GM18505 (cell line): ENCODE measurements around the gene MARK3.

Source experiments
- ATAC-seq: cut with Tn5 transposase; IDR thresholded peaks from one replicate; pipeline ENCODE4 v1.9.1; 2021; ENCODE audit not compliant: unreplicated experiment
- POLR2A ChIP-seq: IDR thresholded peaks from 4 replicates; pipeline ENCODE4 v1.6.1; 2011; ENCODE audit warnings: borderline replicate concordance; ENCODE audit not compliant: insufficient read depth, insufficient read length; ENCODE audit errors: extremely low read depth

The MARK3 gene

DNA sequence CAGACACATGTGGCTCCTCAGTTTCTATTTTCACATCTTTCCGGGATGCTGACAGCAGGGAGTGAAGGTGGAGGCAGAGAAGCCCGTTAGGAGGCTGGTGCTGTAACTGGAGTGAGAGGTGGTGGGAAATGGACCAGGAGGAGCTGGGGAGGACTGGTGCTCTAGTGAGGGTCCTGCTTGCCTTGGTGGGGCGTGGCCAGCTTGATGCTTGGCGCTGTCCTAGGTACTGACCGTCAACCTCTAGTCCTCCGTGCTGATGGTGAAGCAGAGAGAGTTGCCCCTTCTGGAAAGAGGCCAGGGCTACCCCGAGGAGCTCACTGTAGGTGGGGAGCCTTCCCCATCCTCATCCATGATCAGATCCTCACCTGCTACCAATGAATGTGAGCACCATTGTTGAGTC, 145.2 kb downstream of the MARK3 start:
- ATAC-seq, result no peak

DNA sequence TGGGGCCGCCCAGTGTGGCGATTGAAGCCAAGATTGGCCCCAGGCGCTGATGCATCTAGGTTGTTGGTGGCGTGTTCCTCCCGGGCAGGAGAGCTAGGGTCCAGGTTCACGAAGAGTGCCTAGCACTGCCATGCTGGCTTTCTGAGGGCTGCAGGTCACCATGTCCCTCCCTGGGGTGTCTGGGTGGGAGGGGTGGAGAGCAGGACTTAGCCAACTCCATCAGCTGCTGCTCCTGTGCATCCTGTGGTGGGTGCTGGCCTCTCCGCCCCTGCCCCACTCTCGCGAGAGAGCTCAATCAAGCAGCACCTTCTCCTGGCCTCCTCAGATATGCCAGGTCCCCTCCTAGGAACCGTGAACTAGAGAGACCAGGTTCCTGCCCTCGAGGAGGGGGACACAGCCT, 145.6 kb downstream of the MARK3 start:
- TF ChIP-seq POLR2A, result no peak
- ATAC-seq, result no peak

More for the DNA sequence above, 145.2 kb downstream of the MARK3 start:
- TF ChIP-seq POLR2A, result no peak

DNA sequence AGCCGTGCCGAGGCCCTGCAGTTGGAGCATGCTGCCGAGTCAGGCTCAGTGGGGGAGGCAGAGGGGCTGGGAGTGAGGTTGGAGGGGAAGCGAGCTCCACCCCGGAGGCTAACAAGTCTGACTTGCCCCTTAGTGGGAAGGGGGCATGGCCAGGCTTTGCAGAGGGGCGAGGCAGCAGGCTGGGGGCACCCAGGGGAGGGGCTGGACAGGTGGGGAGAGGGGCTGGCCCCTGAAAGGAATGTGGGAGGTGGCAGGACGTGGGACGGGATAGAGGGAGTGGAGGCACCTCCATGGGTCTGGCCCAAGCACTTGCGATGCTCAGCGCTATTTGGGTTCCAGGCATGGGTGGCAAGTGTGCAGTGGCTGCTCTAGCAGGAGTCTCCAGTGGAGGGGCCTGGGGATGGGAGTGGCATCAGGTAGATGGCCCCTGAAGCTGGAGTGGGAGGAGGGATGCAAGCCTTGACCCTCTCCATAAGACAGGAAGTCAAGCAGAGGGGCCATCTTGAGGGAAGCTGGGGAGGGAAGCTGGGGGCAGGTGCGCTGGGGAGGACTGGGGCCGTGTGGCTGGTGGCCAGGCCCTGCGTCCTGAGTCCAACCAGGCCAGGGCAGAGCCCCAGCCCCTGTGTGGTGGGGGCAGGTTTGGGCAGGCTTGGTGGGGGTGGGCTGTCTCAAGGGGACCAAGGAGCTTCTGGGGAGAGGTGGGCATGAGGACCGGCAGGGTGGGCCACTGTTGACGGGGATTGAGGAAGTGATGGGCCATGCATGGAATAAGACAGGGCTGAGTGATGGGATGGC, 146.4 kb downstream of the MARK3 start:
- ATAC-seq, result no peak

DNA sequence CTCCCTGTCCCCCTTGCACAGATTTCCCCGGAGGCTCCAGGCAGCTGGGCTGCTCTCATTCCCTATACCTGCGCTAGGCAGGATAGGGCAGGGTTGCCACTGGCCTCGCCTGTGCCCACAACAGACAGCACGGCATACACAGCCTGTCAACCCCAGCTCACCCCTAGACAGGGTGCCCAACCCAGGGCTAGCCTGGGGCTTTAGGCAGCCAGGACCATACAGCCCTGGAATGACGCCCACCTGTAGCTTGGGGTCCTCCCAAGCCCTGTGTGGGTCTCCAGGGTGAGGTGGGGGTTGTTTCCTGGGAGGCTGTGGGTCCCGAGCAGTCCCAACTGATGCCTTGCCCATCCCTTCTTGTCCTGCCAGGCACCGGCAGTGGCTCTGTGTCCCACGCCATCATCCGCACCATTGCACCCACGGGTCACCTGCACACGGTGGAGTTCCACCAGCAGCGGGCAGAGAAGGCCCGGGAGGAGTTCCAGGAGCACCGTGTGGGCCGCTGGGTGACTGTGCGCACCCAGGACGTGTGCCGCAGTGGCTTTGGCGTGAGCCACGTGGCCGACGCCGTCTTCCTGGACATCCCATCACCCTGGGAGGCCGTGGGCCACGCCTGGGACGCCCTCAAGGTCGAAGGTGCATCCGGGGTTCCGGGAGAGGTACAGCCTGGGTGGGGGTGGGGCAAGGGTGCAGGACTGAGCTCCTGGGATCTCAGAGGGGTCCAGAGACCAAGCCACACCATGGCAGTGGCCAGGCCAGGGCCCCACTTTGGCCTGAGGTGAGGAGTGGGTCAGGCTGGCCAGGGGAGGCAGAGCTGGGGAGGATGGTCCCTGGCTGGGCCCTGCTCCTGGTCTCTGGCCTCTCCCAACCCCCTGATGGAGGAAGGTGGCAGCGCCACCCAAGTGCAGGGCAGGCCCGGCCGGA, 147.3 kb downstream of the MARK3 start:
- no peak for TF ChIP-seq POLR2A
- ATAC-seq, result no peak

More for the DNA sequence above, 146.4 kb downstream of the MARK3 start:
- TF ChIP-seq POLR2A, result no peak

DNA sequence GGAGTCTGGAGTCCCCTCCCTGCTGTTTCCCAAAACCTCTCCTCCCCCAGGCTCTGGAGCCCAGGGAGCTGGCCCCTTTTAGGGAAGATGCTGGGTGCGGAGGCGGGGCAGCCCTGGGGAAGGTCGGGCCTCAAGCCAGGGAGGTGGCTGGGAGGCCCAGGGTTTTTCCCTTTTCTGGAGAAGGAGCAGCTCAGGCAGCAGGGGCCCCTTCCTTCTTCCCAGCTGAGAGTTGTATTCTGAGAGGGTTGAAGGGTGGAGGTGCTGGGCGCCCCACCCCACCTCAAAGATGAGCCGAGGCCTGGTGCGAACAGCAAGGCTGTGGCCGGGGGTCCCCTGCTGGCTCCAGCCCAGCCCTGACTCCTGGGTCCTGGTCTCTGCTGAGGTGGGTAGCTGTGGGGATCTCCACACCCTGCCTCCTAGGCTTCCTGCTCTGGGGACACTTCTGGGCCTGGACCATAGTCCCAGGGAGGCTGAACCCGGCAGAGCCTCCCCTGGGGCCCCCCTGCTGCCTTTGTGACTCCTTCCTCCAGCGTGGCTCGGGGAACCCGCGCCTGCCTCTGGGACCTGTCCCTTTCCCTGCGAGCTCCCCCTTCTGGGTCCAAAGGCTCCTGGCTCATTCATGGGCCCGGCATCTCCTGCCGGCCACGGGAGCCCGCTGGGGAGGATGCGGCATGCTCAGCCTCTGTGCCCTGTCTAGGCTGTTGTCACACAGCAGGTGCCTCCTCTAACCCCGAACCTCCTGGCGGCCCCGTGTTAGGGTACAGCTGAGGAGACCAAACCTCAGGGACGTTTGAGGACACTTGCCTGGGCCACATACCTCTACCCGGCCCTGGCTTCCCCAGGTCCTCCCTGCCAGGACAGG, 148.2 kb downstream of the MARK3 start:
- ATAC-seq, result no peak
- TF ChIP-seq POLR2A, result no peak

DNA sequence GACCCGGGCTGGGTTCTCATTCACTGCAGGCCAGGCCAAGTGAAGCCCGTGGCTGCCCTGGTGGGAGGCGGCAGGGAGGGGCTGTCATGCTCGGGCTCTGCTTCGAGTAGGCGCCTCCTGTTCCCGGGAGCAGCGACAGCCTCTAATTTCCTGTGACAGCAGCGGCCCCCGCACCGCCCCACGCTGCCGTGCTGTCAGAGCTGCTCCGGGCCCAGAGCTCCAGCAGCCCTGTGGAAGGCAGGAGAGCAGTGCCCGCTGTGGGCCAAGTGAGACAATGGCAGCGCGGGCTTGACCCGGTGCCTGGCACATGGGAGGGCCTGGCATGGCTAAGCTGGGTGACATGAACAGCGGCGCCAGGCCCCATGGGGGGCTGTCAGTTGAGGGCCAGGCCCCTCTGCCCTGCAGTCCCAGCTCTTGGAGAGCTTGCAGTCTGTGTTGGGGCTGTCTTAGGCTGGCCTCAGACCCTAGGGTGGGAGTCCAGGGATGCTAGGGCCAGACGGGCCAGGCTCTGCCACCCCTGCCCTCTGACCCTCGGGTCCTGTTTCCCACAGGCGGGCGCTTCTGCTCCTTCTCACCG, 148.9 kb downstream of the MARK3 start:
- no peak for TF ChIP-seq POLR2A
- ATAC-seq, result no peak

DNA sequence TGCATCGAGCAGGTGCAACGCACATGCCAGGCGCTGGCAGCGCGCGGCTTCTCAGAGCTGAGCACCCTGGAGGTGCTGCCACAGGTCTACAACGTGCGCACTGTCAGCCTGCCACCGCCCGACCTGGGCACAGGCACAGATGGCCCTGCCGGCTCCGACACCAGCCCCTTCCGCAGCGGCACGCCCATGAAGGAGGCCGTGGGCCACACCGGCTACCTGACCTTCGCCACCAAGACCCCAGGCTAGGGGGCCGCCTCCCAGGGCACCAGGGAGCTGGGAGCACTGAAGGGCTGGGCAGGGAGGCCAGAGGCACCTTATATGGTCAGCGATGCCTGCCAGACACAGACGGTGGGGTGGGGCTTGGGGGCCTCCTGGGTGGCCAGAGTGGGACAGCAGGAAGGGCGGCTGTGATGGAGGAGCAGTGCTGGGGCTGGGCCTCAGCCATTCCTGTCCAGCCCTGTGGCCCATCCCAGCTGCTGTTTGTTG, 149.4 kb downstream of the MARK3 start:
- no peak for TF ChIP-seq POLR2A
- ATAC-seq, result no peak

DNA sequence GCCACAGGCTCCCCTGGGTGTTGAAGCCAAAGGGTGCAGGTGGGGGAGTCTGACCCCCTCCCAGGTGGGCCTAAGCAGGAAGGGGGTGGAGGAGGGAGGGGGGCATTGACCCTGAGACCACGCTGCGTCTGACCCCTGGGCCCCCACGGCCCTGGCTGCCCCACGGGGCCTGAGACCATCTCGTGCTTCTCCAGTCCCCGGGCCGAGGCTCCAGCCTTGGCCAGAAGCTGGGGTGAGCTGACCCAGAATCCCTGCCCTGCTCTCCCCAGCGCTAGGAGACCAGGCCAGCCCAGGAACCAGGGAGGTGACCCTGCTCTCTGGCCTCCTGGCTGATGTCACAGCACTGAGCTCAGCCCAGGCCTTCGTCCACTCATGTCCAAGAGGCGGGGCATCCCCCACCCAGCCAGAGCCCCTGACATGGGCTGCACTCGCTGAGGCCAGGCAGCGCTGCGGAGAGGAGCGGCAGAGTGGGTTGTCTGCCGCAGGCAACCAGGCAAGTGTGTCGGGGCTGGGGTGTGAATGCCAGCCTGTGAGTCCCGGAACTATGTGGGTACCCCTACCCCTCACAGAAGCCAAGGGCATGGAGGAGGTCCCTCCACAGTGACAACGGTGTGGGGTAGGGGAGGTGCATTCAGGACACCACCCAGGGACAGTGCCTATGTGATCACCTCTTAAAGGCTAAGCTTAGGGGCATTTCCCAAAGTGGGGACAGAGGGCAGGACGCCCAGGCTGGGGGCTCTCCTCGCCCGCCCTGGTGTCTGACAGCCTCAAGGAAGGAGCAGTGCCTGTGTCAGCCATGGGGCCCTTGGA, 150.1 kb downstream of the MARK3 start:
- no peak for ATAC-seq
- no peak for TF ChIP-seq POLR2A

DNA sequence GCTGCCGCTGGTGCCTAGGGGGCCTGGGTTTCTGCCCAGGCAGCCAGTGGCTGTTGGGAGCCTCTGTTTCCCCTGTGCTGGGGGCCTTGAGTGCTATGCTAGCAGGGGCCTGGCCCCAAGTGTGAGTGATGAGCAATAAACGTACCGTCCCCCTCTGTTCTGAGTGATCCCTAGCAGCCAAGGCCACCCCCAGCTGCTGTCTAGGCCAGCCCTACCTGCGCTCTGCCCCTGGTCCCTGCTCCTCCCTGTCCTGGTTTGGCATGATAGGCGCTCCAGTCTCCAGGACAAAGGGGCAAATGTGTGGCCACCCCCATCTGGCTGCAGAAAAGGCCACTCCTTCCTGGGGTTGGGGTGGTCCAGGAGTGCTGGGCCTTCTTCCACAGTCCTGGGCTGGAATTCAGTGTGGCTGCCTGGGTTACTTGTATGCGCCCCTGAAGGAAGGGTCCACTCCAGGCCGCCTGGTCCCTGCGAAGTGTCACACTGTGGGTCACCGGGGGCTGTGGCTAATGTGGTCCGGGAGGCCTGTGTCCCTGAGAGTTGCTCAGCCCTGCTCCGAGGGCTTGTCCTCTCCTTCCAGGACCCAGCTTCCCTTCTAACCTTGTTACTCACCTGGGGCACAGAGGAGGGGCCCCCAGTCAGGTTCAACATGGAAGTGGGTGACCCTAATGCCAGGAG, 150.8 kb downstream of the MARK3 start:
- ATAC-seq, result no peak
- no peak for TF ChIP-seq POLR2A

DNA sequence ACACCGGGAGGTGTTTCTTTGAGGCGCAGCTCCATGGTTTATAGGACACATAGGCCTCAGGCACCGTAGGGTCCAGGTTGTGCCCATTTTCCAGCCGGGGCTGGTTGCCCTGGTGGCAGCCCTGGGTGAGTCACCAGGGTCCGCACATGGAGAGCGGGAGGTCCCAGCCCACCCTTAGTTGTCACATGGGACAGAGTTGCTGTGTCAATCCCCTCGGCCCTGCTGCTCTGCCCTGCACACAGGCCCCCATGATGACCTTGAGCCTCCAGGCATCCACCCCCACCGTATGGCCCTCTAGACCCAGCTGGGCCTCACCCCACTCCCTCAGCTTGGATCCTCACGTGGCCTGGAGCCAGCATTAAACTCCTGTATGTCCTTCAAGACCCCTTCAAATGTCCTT, 151.5 kb downstream of the MARK3 start:
- no peak for ATAC-seq
- TF ChIP-seq POLR2A, result no peak

DNA sequence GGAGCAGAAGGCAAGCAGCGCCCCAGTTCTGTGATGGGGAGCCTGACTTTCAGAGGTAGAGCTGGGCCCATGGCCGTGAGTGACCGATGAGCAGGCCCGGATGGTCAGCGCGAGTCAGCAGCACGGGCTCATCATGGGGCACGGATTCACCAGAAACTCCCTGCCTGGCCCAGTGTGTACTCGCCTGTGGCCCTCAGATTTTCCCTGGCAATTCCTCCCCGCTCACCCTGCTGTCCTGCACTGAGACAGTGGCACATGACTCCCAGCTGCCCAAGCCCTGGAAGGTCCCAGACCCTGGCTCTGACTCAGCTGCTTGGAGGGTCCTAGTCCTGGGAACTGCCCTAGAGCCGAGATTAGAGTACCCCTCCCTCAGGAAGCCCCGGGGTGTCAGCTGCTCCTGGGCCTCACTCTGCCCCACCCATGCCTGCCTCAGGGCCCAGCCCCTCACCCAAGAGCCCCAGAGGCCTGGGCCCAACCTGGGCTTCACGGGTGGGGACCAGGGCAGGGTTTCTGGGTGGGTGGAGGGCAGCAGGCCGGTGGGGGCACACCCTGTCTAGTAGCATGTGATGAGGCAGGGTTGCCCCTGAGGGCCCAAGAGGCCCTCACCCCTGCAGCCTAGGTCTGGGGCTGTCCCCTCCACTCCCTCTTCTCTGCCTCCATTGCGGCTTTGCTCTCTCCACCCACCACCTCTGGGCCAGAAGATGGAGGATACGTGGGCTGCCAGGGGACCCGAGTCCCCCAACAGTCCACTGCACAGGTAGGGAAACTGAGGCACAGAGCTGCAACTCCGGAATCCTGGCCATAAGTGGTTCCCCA, 152.2 kb downstream of the MARK3 start:
- no peak for TF ChIP-seq POLR2A
- ATAC-seq, result no peak
